T-cell (primary cell): Measurements from ENCODE around the gene SLC9B2. TPM values are rescaled to one million over a fixed set of nuclear protein-coding genes. Genes with fewer than 3 reads are reported as not detected.
A peak's percentile ranks its signal among the peaks of the same experiment; 100 is the strongest.

Experiments
- ATAC-seq, 4 experiments: fragments of 200-7000 bp in 3 of 4; fragments of 150-1000 bp in 1 of 4; cut with Tn5 transposase; replicated peaks in 1 of 4; 1 replicate in 3 of 4; 2 replicates in 1 of 4; pipeline ENCODE4 v1.10.0; 2021; ENCODE audit warnings: moderate library complexity in 3 of 4, mild to moderate bottlenecking in 2 of 4, moderate number of reproducible peaks in 1 of 4
- CTCF ChIA-PET, 2 donors: fragments of 300-600 bp; sonication (Branson Sonifier 250); formaldehyde crosslinking; loops; one replicate each; lab custom pipeline; 2022; ENCODE audit warnings: antibody characterized with exemption in 2 of 2; lab: Charles Lee
- POLR2A ChIA-PET, 2 donors: fragments of 300-600 bp; sonication (Branson Sonifier 250); formaldehyde crosslinking; loops; one replicate each; lab custom pipeline; 2022; ENCODE audit warnings: antibody characterized with exemption in 2 of 2; lab: Charles Lee
- DNase-seq, 35 experiments: peaks; one replicate each; pipeline versions ENCODE4 v3.0.0 to v3.0.0-alpha.2; 2013 to 2023
- H3K27ac ChIP-seq: one replicate; pipeline ENCODE4 v1.5.1; 2013; ENCODE audit warnings: low read length
- H3K27me3 ChIP-seq, 2 experiments: replicated peaks in 1 of 2; 1 replicate in 1 of 2; 2 replicates in 1 of 2; pipeline versions ENCODE4 v1.6.1 to v1.7.0; 2013; ENCODE audit warnings: low read length in 1 of 2, mixed read lengths in 1 of 2; ENCODE audit not compliant: control insufficient read depth in 2 of 2, insufficient read depth in 2 of 2; ENCODE audit errors: extremely low read depth in 1 of 2
- H3K36me3 ChIP-seq, 2 donors: 1 replicate in 1 of 2; 2 replicates in 1 of 2; pipeline versions ENCODE4 v1.6.1 to v1.7.0; 2013; ENCODE audit warnings: low read length in 1 of 2; ENCODE audit not compliant: control insufficient read depth in 2 of 2, insufficient read depth in 1 of 2; ENCODE audit errors: extremely low read depth in 1 of 2
- H3K4me1 ChIP-seq, 2 experiments: 1 replicate in 1 of 2; 2 replicates in 1 of 2; pipeline versions ENCODE4 v1.6.1 to v1.7.0; 2013; ENCODE audit warnings: low read length in 2 of 2, mixed read lengths in 1 of 2; ENCODE audit not compliant: insufficient read depth in 2 of 2, control insufficient read depth in 1 of 2; ENCODE audit errors: extremely low read depth in 1 of 2
- H3K4me3 ChIP-seq, 2 donors: 1 replicate in 1 of 2; 2 replicates in 1 of 2; pipeline versions ENCODE4 v1.5.1 to v1.7.0; 2013; ENCODE audit warnings: mild to moderate bottlenecking in 2 of 2, low read length in 1 of 2, moderate library complexity in 1 of 2; ENCODE audit not compliant: control insufficient read depth in 1 of 2; ENCODE audit errors: extremely low read depth in 1 of 2
- H3K9me3 ChIP-seq: 2 replicates; pipeline ENCODE4 v1.7.0; 2013
- H3K27ac Mint-ChIP-seq, 2 donors: one replicate each; pipeline ENCODE4 v1.8.0; 2020 to 2021; ENCODE audit warnings: mild to moderate bottlenecking in 2 of 2, mixed read lengths in 2 of 2
- H3K27me3 Mint-ChIP-seq, 2 donors: one replicate each; pipeline ENCODE4 v1.8.0; 2021 to 2022; ENCODE audit warnings: mixed read lengths in 2 of 2
- H3K36me3 Mint-ChIP-seq: one replicate; pipeline ENCODE4 v1.8.0; 2021; ENCODE audit warnings: mixed read lengths
- H3K4me1 Mint-ChIP-seq, 3 donors: one replicate each; pipeline ENCODE4 v1.8.0; 2020 to 2022; ENCODE audit warnings: mixed read lengths in 3 of 3, mild to moderate bottlenecking in 1 of 3
- H3K4me3 Mint-ChIP-seq, 3 donors: one replicate each; pipeline ENCODE4 v1.8.0; 2020 to 2022; ENCODE audit warnings: mild to moderate bottlenecking in 3 of 3, mixed read lengths in 3 of 3, moderate library complexity in 3 of 3
- H3K9me3 Mint-ChIP-seq, 3 donors: one replicate each; pipeline ENCODE4 v1.8.0; 2020 to 2022; ENCODE audit warnings: mixed read lengths in 3 of 3
- WGBS: methylation state at CpG from one replicate; pipeline ENCODE4 v1.1.5; 2013; ENCODE audit warnings: missing lambda C conversion rate; ENCODE audit not compliant: insufficient coverage; 5-methylcytosine and 5-hydroxymethylcytosine counted together
- total RNA-seq, 35 experiments: library from RNA in 6 of 35; stranded (reverse) in 6 of 35; fragments of 120-200 nt in 1 of 35; gene quantifications; one replicate each; pipeline versions ENCODE4 v1.2.1 to v1.2.4 and lab custom pipeline; 2013 to 2026

SLC9B2 gene
- total RNA-seq, 5 donors from 2014 or later (not counting 1 experiment from before 2014, with no cell fraction given), result 17.8 to 23.5 (median 19.9) TPM

DNA sequence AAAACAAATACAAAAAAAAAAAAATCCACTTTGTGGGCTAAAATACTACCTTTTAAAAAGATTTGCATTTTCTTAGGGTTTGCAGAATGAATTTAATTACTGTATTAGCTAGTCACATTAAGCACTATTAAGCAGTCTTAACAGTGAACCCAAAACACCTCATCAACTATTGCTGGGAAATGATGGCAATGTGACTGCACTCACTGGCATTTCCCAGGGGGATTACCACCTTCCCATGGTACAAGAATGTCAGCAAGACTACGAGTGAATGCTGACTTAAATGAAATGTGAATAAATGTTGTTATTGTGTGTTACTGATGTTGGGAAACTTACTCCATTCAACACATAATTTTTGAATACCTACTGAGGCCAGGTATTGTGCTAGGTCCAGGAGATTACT lies 10.0 kb upstream of the SLC9B2 start:
- POLR2A ChIA-PET, result no interaction called here
- ATAC-seq, result no peak
- H3K9me3 Mint-ChIP-seq, result no peaks in the 10 kb centered on the region

DNA sequence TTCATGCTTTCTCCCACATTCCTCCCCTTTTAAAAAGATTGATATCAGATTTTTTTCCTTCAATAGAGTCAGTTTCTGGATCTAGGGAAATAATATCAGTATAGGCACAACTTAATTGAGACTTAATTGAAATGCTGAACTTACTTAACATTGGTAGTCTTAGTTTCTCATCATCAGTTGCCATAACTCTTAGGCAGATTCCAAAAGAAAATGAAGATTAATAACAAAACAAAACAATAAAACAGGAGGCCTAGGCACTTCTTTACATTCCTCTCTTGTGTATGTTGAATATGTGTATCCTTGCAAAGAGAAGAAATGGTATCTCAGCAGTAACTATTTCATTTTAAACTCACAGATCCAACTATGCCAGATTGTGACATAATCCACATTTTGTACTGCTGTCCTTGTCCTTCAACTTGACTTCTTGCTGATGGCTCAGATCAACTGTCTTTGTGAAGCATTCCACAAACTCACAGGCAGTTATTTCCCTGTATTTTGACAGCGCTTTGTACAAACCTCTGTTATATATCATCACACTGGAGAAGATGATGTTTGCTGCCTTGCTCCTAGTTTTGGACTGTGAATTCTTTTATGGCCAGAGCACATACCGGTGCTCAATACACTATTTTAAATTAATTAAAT lies 9.1 kb upstream of the SLC9B2 start:
- ChIA-PET POLR2A (no interaction called here), CTCF (no interaction called here)
- no peaks in the 10 kb centered on the region for H3K9me3 ChIP-seq
- no peak overlapping the region for H3K4me3 ChIP-seq
- no peaks in the 10 kb centered on the region for H3K4me1 Mint-ChIP-seq
- no peaks in the 10 kb centered on the region for H3K9me3 Mint-ChIP-seq
- DNase-seq, result no peak
- H3K27ac Mint-ChIP-seq, result no peak overlapping the region
- no peaks in the 10 kb centered on the region for H3K27me3 Mint-ChIP-seq
- ATAC-seq, result no peak
- no peaks in the 10 kb centered on the region for H3K4me1 ChIP-seq
- H3K27ac ChIP-seq, result no peak overlapping the region
- H3K27me3 ChIP-seq, result no peaks in the 10 kb centered on the region
- peaks cover 55% of the 10 kb centered on the region for H3K36me3 Mint-ChIP-seq
- no CpG with 5 or more reads among the region's 2 CpGs for WGBS
- peaks cover 0 to 42% of the 10 kb centered on the region in 2 donors for H3K36me3 ChIP-seq
- no peak overlapping the region for H3K4me3 Mint-ChIP-seq

More for the DNA sequence above, 10.0 kb upstream of the SLC9B2 start:
- no peak overlapping the region for H3K27ac ChIP-seq
- WGBS, result no CpG with 5 or more reads among the region's 1 CpG
- Mint-ChIP-seq H3K4me3 (no peak overlapping the region), H3K36me3 (peaks cover 54% of the 10 kb centered on the region), H3K27ac (no peak overlapping the region), H3K27me3 (no peaks in the 10 kb centered on the region), H3K4me1 (peaks cover 0 to 4% (median 1%) of the 10 kb centered on the region in 3 donors)
- peaks cover 0 to 47% of the 10 kb centered on the region in 2 donors for H3K36me3 ChIP-seq
- no peaks in the 10 kb centered on the region for H3K27me3 ChIP-seq
- no peak overlapping the region for H3K4me3 ChIP-seq
- no peak for DNase-seq
- H3K4me1 ChIP-seq, result no peaks in the 10 kb centered on the region
- CTCF ChIA-PET, result no interaction called here
- no peaks in the 10 kb centered on the region for H3K9me3 ChIP-seq

DNA sequence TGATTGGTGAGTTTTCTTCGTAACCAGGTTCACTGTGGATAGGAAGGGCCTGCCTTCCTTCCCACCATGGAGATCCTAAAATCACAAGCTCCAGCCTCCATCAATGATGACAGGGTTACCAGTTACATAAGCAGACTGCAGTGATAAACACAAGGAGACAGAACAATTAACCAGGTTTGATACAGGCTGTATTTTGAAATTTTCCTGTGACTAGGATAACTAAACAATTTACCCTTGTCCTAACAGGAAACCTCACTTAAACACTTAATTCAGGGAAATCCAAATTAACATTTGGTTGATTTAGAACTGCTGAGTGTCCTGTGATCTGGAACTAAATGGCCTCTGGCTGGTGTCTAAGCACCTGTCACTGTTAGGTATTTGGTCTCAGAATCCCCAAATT lies 3.1 kb upstream of the SLC9B2 start:
- H3K4me3 ChIP-seq, result no peak overlapping the region
- CTCF ChIA-PET, result interaction anchor here (1.1 to 2.6 kb wide), 7 partner anchors 12 to 36 kb away, joined by 3 to 17 read pairs (median 6); partner anchors contain the start of gene BDH2 (in 1 of the 2)
- ATAC-seq (no peak), DNase-seq (no peak)
- H3K4me3 Mint-ChIP-seq, result no peak overlapping the region
- H3K4me1 ChIP-seq, result peaks cover 9 to 12% of the 10 kb centered on the region in 2 experiments
- POLR2A ChIA-PET, result interaction anchor here (0.6 to 0.7 kb wide), 2 partner anchors 10 to 65 kb away, joined by 3 to 5 read pairs; no protein-coding TSS in a partner anchor
- no peaks in the 10 kb centered on the region for H3K9me3 Mint-ChIP-seq
- no CpG with 5 or more reads among the region's 1 CpG for WGBS
- no peak overlapping the region for H3K27ac ChIP-seq
- no peaks in the 10 kb centered on the region for H3K27me3 ChIP-seq
- H3K36me3 ChIP-seq, result no peaks in the 10 kb centered on the region
- peaks cover 28 to 34% (median 32%) of the 10 kb centered on the region in 3 donors for H3K4me1 Mint-ChIP-seq
- peaks cover 16% of the 10 kb centered on the region for H3K36me3 Mint-ChIP-seq
- peak overlapping the region in 1 of 2 donors; percentile 50 for H3K27ac Mint-ChIP-seq
- no peaks in the 10 kb centered on the region for H3K27me3 Mint-ChIP-seq
- H3K9me3 ChIP-seq, result no peaks in the 10 kb centered on the region

DNA sequence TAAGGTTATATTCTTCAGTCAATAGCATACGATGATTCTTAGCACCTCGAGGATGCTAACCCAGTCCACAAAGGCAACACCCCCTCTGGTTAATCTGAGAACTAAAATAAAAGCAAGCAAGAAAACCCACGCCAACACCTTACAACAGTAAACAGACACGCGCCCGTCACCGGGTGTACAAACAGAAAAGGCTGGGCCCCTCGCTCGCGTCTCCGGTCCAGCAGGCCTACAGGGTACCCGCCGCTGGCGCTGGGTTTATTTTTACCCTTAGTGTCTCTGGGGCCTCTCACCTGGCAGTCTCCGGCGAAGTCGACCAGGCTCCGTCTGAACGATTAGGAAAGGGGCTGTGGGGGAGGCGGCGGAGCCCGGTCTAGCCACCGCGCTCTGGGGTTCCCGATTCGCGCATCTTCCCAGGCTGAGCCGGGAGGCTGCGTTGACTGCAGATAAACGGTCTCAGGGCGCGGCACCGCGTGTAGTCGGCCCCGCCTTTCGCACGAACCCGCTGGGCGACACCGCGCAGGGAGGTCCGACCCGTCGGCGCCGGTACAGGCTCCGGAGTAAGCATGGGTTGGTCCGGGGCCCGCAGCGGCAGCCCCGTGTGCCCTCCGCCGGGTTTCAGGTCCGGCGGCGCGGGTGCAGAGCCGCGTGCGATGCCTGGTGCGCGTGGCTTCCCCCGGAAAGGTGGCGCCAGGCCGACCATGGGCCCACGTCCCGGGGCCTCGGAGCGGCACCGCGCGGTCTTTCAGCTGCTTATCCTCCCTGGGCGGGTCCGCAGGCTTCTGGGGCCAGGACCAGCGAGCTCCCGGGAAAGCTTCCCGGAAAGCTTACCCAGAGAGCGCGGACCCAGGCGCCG lies 441 bp downstream of the SLC9B2 start:
- under 1% methylated on average over 82 of the region's 82 CpGs for whole genome bisulfite sequencing
- Mint-ChIP-seq H3K4me1 (peaks cover 43 to 55% (median 52%) of the 10 kb centered on the region in 3 donors), H3K36me3 (peaks cover 7% of the 10 kb centered on the region), H3K27ac (peak overlapping the region; percentile 98 to 99), H3K4me3 (peak overlapping the region; percentile 85 to 96 (median 88)), H3K9me3 (no peaks in the 10 kb centered on the region), H3K27me3 (no peaks in the 10 kb centered on the region)
- ChIA-PET CTCF (interaction anchor here (0.6 to 2.9 kb wide), 11 partner anchors 10 to 1715 kb away, joined by 3 to 13 read pairs (median 3); partner anchors contain the start of genes BDH2 (in 1 of the 2), CISD2 (in 1 of the 2) and UBE2D3 (in 1 of the 2)), POLR2A (interaction anchor here in 1 of 2 donors (0.6 to 1.0 kb wide), 3 partner anchors 23 to 478 kb away, joined by 3 read pairs; partner anchors contain the start of gene BDH2)
- H3K27ac ChIP-seq, result peak overlapping the region; percentile 98
- no peaks in the 10 kb centered on the region for H3K27me3 ChIP-seq
- H3K4me1 ChIP-seq, result peaks cover 9 to 12% of the 10 kb centered on the region in 2 experiments
- ATAC-seq (peak; percentile 75 to 80 (median 78)), DNase-seq (peak; percentile 48 to 75 (median 65))
- peak overlapping the region; percentile 77 to 84 for H3K4me3 ChIP-seq
- H3K36me3 ChIP-seq, result no peaks in the 10 kb centered on the region
- no peaks in the 10 kb centered on the region for H3K9me3 ChIP-seq

DNA sequence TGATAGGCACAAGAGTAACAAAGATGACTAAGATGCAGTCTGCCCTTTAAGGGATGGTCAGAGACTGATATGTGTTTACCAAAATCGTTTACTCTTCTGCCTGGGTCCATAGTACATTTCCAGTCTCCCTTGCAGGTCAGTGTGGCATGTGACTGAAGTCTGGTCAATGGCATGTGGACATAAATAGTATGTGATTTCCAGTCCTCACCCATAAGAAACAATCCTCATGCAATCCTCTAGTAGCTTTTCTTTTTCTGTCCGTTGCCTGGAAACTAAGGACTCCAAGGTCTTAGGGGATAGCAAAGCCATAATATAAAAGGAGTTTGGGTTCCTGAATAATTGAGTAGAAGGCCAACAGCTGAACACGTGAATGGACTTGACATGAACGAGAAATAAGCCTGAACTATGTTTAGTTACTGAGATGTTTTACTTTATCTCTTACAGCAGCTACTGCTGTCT lies 1.1 kb downstream of the SLC9B2 start:
- ATAC-seq (no peak), DNase-seq (no peak)
- ChIA-PET POLR2A (interaction anchor here in 1 of 2 donors (1.0 to 1.3 kb wide), 2 partner anchors 24 to 575 kb away, joined by 3 read pairs; partner anchors contain the start of gene BDH2), CTCF (interaction anchor here (0.6 to 2.9 kb wide), 8 partner anchors 9 to 627 kb away, joined by 3 to 13 read pairs (median 3); partner anchors contain the start of gene BDH2 (in 1 of the 2))
- Histone ChIP-seq H3K27me3 (no peaks in the 10 kb centered on the region), H3K36me3 (no peaks in the 10 kb centered on the region), H3K4me3 (peak overlapping the region; percentile 77 to 84), H3K27ac (peak overlapping the region; percentile 98), H3K9me3 (no peaks in the 10 kb centered on the region), H3K4me1 (peaks cover 9 to 12% of the 10 kb centered on the region in 2 experiments)
- Mint-ChIP-seq H3K4me1 (peaks cover 43 to 56% (median 52%) of the 10 kb centered on the region in 3 donors), H3K36me3 (peaks cover 2% of the 10 kb centered on the region), H3K4me3 (peak overlapping the region; percentile 85 to 96 (median 88)), H3K27me3 (no peaks in the 10 kb centered on the region), H3K9me3 (no peaks in the 10 kb centered on the region), H3K27ac (peak overlapping the region; percentile 98 to 99)
- WGBS, result no CpG with 5 or more reads among the region's 4 CpGs
